Stomach (tissue), 9 donors: ENCODE measurements around the gene MRC2. TPM values are rescaled to one million over a fixed set of nuclear protein-coding genes. Genes with fewer than 3 reads are reported as not detected.

Experiments used
- DNase-seq, 2 donors: peaks; one replicate each; pipeline versions ENCODE4 v3.0.0 to v3.0.0-alpha.2; 2013 to 2019
- H3K27ac ChIP-seq, 5 donors: fragments of 200-600 bp in 4 of 5; sonication (generic) in 4 of 5; one replicate each; pipeline ENCODE4 v1.5.1; 2013 to 2019; ENCODE audit warnings: mild to moderate bottlenecking in 1 of 5, moderate library complexity in 1 of 5
- H3K27me3 ChIP-seq, 3 donors: fragments of 200-600 bp; sonication (generic); one replicate each; pipeline ENCODE4 v1.5.1; 2017 to 2019; ENCODE audit warnings: mixed run types in 1 of 3
- H3K36me3 ChIP-seq, 4 donors: fragments of 200-600 bp; sonication (generic); 1 replicate in 3 of 4; 2 replicates in 1 of 4; pipeline ENCODE4 v1.5.1; 2016 to 2019
- H3K4me1 ChIP-seq, 4 donors: fragments of 200-600 bp; sonication (generic); one replicate each; pipeline ENCODE4 v1.5.1; 2016 to 2019
- H3K4me3 ChIP-seq, 4 donors: fragments of 200-600 bp; sonication (generic) in 3 of 4; one replicate each; pipeline ENCODE4 v1.5.1; 2016 to 2019; ENCODE audit warnings: mild to moderate bottlenecking in 1 of 4
- H3K9me3 ChIP-seq, 4 donors: fragments of 200-600 bp; sonication (generic); one replicate each; pipeline ENCODE4 v1.5.1; 2016 to 2019
- EP300 ChIP-seq: sonication (generic); formaldehyde crosslinking; IDR thresholded peaks from one replicate; pipeline ENCODE4 v1.6.1; 2017; ENCODE audit warnings: antibody characterized with exemption
- POLR2A ChIP-seq, 4 donors: fragments of 450-650 bp; IDR thresholded peaks; one replicate each; pipeline ENCODE4 v1.6.1; 2016; ENCODE audit warnings: antibody characterized with exemption in 4 of 4, control low read depth in 2 of 4, mild to moderate bottlenecking in 1 of 4, moderate library complexity in 1 of 4
- POLR2AphosphoS5 ChIP-seq, 3 donors: sonication (generic); formaldehyde crosslinking; IDR thresholded peaks; one replicate each; pipeline ENCODE4 v1.6.1; 2016; ENCODE audit warnings: antibody characterized with exemption in 3 of 3
- WGBS, 5 donors: extraction: QIAGEN DNeasy Blood & Tissue Kit in 3 of 5; methylation state at CpG; one replicate each; pipeline versions ENCODE4 v1.1.5 to v1.1.7; 2013 to 2018; 5-methylcytosine and 5-hydroxymethylcytosine counted together
- intact Hi-C: fragments of 100-400 bp; cut with DNase I; formaldehyde crosslinking; loops from one replicate; pipeline ENCODE4 v1.15.1; 2023; ENCODE audit warnings: low total_unique reads
- polyA plus RNA-seq, 3 donors: library from polyadenylated mRNA; stranded (reverse); fragments of 200-250 nt; gene quantifications; one replicate each; pipeline ENCODE4 v1.2.3, GENCODE V29; 2013
- total RNA-seq, 5 donors: library from RNA; depleted of rRNA; stranded (reverse); fragments of >200 nt; gene quantifications; one replicate each; pipeline versions ENCODE4 v1.1.0 to v1.2.3, GENCODE V29; 2014 to 2016
- TF ChIP-seq, protein P1 (sequence below), 7 experiments: fragments of 450-650 bp in 4 of 7; fragments of 200-600 bp in 3 of 7; sonication (generic) in 3 of 7; IDR thresholded peaks; one replicate each; pipeline ENCODE4 v1.5.1; 2016 to 2019; ENCODE audit warnings: antibody characterized with exemption in 7 of 7, control low read depth in 2 of 7, mild to moderate bottlenecking in 1 of 7
- donor health status: healthy with polysubstance abuse.
- donor health status: Bipolar disorder and iron deficiency.
- donor health status: healthy.

The MRC2 gene
- total and polyA plus RNA-seq, 8 donors, result 4.7 to 107 (median 13.8) TPM

DNA sequence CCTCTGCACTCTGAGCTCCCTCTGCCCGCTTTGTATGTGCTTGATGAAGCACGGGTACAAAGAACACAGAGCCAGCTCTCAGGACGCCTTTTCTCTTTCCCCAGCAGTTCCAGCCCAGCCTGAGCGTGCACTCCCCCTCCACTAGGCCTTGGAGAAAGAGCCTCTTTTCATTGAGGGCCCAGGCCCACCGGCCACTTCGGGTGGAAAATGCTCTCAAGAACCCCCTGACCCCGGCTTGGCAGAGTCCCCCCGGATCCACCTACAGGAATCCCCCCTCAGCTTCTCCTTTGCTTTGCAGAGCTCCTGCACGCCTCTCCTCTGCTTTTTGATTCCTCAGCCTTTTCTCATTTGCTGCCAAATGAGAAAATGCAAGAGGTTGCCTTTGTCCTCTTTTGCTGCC is 30.2 kb downstream of the MRC2 start:
- 83 to 90% (median 88%) methylated on average over 9 of the region's 9 CpGs for WGBS, 5 donors
- no peak overlapping the region for H3K27ac ChIP-seq
- H3K4me1 ChIP-seq, result peaks cover 17 to 22% (median 20%) of the 10 kb centered on the region in 4 donors
- H3K27me3 ChIP-seq, result peaks cover 0 to 3% (median 0%) of the 10 kb centered on the region in 3 donors
- intact Hi-C loops, result no loop called here
- H3K36me3 ChIP-seq, result no peaks in the 10 kb centered on the region
- H3K9me3 ChIP-seq, result peaks cover 0 to 8% (median 4%) of the 10 kb centered on the region in 4 donors
- no peak for TF ChIP-seq EP300
- TF ChIP-seq, protein P1, sequence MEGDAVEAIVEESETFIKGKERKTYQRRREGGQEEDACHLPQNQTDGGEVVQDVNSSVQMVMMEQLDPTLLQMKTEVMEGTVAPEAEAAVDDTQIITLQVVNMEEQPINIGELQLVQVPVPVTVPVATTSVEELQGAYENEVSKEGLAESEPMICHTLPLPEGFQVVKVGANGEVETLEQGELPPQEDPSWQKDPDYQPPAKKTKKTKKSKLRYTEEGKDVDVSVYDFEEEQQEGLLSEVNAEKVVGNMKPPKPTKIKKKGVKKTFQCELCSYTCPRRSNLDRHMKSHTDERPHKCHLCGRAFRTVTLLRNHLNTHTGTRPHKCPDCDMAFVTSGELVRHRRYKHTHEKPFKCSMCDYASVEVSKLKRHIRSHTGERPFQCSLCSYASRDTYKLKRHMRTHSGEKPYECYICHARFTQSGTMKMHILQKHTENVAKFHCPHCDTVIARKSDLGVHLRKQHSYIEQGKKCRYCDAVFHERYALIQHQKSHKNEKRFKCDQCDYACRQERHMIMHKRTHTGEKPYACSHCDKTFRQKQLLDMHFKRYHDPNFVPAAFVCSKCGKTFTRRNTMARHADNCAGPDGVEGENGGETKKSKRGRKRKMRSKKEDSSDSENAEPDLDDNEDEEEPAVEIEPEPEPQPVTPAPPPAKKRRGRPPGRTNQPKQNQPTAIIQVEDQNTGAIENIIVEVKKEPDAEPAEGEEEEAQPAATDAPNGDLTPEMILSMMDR (IDR thresholded peaks at IDR 0.05), result no peak
- TF ChIP-seq POLR2A (IDR thresholded peaks at IDR 0.05), result no peak
- no peak for TF ChIP-seq POLR2AphosphoS5 (IDR thresholded peaks at IDR 0.05)
- DNase-seq, result no peak
- no peak overlapping the region for H3K4me3 ChIP-seq

DNA sequence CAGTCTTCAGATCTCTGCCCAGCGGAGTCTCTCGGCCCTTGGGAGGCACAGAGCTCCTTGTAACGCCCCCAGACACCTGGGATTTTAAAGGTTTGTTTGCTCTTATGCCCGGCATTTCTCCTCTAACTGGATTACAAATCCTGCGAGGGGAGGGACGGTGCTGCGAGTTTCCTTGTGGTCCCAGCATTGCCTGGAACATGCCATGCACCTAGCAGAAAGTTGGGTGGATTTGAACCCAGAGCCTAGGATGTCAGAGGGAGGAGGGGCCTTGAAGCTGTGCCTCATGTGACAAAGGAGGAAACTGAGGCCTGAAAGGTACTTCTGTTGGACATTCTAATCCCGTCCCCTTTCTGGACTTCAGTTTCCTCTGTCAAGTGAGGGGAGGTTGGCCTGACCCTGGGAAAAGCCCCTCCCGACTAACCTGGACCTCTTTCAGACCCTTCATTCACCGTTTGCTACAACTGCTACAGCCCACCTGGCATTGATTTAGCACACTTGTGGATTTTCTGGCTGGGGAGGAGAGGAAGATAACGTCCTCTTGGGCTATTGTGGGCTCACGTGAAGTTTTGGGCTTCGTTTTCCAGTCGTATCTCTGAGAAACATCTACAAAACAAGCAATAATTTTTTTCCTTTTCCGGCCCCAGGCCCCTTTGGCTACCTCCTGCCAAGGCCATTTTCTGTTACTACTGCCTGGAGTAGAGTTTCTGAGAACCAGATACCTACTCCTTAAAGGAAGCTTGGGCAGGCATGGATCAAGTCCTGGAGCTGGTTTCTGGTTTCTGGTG is 30.9 kb downstream of the MRC2 start:
- H3K4me3 ChIP-seq, result no peak overlapping the region
- intact Hi-C loops, result no loop called here
- WGBS, 5 donors, result 66 to 72% (median 70%) methylated on average over 15 of the region's 15 CpGs
- TF ChIP-seq POLR2AphosphoS5 (IDR thresholded peaks at IDR 0.05) (no peak), EP300 (no peak), POLR2A (IDR thresholded peaks at IDR 0.05) (no peak)
- TF ChIP-seq, protein P1 (IDR thresholded peaks at IDR 0.05), result no peak
- H3K4me1 ChIP-seq, result peaks cover 11 to 15% (median 14%) of the 10 kb centered on the region in 4 donors
- no peaks in the 10 kb centered on the region for H3K27me3 ChIP-seq
- DNase-seq, result no peak
- H3K9me3 ChIP-seq, result peaks cover 0 to 8% (median 4%) of the 10 kb centered on the region in 4 donors
- H3K36me3 ChIP-seq, result no peaks in the 10 kb centered on the region
- no peak overlapping the region for H3K27ac ChIP-seq

DNA sequence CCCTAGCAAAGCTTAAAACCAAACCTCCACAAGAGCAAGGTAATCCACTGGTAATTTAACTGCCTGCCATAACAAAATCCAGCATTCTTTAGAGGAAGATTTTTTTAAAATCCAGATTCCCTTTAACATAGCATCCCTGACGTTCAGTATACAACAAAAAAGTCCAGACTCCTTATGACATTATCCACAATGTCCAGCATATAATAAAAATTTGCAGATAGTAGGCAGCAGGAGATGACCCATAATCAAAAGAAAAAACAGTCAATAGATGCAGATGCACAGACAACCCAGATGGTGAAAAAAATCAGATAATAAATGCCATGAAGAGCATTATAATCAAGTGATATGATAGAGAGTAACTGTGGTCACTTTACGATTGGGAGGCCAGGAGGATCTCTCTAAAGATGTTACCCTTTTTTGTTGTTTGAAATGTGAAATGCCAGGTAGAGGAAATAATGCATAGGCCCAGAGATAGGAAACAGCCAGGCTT is 33.2 kb downstream of the MRC2 start:
- H3K4me3 ChIP-seq, result no peak overlapping the region
- H3K9me3 ChIP-seq, result peaks cover 0 to 8% (median 4%) of the 10 kb centered on the region in 4 donors
- H3K36me3 ChIP-seq, result peaks cover 0 to 7% (median 2%) of the 10 kb centered on the region in 4 donors
- TF ChIP-seq POLR2A (IDR thresholded peaks at IDR 0.05) (no peak), EP300 (no peak), POLR2AphosphoS5 (IDR thresholded peaks at IDR 0.05) (no peak)
- TF ChIP-seq, protein P1 (IDR thresholded peaks at IDR 0.05), result no peak
- intact Hi-C loops, result no loop called here
- H3K4me1 ChIP-seq, result no peaks in the 10 kb centered on the region
- 91 to 93% (median 92%) methylated on average over 2 of the region's 2 CpGs for WGBS, 5 donors
- peaks cover 0 to 4% (median 0%) of the 10 kb centered on the region in 3 donors for H3K27me3 ChIP-seq
- H3K27ac ChIP-seq, result no peak overlapping the region
- DNase-seq, result no peak

DNA sequence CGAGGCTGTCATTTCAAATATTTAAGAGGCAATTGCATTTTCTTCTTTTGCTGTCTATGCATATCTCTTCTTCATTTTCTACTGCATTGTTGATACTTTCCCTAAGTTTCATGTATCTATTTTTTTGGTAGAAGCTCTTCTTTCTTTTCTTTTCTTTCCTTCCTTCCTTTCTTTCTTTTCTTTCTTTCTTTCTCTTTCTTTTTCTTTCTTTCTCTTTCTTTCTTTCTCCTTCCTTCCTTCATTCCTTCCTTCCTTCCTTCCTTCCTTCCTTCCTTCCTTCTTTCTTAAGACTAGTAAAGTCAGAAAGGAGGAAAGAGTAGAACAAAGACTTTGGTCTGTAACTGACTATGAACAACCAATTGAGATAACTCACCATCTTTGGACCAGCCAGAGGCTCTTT is 33.9 kb downstream of the MRC2 start:
- no peak for DNase-seq
- Histone ChIP-seq H3K4me1 (no peaks in the 10 kb centered on the region), H3K9me3 (peaks cover 0 to 8% (median 4%) of the 10 kb centered on the region in 4 donors), H3K36me3 (peaks cover 0 to 7% (median 2%) of the 10 kb centered on the region in 4 donors), H3K27me3 (peaks cover 0 to 4% (median 0%) of the 10 kb centered on the region in 3 donors), H3K27ac (no peak overlapping the region), H3K4me3 (no peak overlapping the region)
- TF ChIP-seq POLR2AphosphoS5 (IDR thresholded peaks at IDR 0.05), result no peak
- TF ChIP-seq, protein P1 (IDR thresholded peaks at IDR 0.05), result no peak
- intact Hi-C loops, result no loop called here
- 88 to 100% (median 95%) methylated on average over 1 of the region's 1 CpG for WGBS, 5 donors
